ENCODE data around the gene BACE1-AS.

Gene BACE1-AS

DNA sequence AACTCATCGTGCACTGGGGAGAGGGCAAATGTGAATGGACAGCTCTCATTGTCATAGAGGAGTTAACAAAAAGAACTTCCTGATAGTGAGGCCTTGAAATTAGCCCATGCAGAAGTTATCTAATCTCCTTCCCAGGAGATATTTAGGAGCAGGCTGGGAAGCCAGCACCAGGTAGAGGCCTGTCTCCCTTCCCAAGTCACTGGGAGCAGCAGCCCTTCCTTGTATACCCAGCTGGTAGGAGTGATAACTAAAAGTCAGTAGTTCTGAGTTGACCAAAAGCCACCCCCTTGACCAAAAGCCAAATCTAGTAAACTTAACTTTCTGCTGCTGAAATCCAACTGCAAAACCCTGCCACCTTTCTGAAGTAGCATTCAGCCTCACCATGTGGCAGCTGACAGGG is 1.4 kb upstream of the BACE1-AS start:
- DNase-seq (ENCODE audit: low read depth in 2 of 3, low spot score in 2 of 3) = no peak

DNA sequence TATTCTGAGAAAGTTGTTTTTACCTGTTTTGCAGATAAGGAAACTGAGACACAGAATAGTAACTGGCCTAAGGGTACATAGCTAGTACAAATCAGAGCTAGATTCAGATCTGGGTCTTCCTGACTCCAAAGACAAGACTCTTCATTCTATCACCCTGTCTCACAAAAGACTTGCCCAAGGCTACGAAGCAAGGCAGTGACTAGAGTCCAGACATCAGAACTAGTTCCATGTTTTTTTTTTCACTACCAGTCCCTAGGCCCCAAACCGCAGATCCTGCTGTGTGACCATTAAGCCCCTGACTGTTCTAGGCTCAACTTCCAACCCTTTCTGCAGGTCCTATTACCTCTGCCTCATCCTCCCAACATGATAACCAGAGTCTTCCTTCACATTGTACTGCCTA is 1.5 kb downstream of the BACE1-AS start:
- no peak for DNase-seq (ENCODE audit: low read depth in 2 of 3, low spot score in 2 of 3)

DNA sequence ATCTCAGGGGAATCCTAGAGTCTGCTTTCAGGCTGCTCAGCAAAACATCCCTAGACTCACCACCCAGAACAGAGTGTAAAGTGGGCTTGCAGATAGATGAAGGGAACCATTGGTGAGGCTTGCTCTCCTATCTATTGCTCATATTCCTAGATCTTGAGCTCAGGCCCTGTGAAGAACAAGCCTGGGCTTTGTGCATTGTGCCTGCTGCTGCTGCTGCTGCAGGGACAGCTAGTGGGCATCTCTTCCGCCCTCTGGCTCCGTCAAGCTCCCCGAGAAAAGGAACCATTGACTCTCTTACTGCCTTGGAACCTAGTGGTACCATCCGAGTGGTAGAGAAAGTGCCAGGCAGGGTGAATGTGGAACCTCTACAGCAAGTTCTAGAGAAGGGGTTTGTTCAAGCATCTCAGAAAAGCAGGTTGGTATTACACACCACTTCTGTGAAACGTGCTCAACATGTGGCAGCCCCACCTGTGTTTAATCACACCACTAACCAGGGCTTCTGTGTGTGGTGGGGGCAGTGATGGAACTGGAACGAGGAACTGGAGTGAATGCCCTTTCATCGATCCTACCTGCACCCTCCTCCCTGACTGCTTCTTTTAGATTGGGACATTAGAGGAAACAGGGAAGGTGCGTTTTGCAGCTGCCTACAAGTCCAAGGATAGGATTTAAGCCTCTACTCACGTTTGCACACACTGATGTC is 4.4 kb downstream of the BACE1-AS start:
- DNase-seq (ENCODE audit: low read depth in 2 of 3, low spot score in 2 of 3) = no peak

DNA sequence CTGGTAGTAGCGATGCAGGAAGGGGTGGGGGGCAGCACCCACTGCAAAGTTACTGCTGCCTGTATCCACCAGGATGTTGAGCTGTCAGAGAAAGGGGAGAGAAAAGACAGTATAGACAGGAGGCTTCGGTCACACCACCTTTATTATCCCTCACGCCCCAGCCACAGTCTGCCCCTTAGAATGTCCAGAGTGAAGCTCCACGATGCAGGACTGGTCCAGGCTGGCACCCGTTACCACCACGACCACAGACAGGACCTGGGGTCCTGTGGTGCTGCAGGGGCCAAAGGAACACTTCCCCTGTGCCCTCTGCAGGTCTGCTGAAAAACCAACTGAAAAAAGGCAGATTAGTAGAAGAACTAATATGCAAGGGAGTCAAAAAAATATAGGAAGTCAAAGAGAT is 5.7 kb downstream of the BACE1-AS start:
- DNase-seq (ENCODE audit: low read depth in 2 of 3, low spot score in 2 of 3) = no peak

DNA sequence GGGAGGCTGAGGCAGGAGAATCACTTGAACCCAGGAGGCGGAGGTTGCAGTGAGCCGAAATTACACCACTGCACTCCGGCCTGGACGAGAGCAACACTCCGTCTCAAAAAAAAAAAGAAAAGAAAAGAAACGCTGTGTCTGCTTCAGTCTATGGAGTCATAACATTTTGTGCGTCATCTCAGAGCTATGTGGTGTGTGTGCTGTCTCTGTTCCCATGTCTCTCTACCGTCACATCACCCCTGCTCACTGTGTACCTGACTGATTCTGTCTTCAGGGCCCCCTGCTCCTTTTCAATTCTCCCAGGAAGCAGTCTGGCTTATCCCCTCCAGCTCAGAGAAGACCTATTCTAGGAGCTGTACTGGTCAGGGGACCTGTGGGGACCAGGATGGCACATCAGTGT is 7.0 kb downstream of the BACE1-AS start:
- DNase-seq (ENCODE audit: low read depth in 2 of 3, low spot score in 2 of 3) = no peak

DNA sequence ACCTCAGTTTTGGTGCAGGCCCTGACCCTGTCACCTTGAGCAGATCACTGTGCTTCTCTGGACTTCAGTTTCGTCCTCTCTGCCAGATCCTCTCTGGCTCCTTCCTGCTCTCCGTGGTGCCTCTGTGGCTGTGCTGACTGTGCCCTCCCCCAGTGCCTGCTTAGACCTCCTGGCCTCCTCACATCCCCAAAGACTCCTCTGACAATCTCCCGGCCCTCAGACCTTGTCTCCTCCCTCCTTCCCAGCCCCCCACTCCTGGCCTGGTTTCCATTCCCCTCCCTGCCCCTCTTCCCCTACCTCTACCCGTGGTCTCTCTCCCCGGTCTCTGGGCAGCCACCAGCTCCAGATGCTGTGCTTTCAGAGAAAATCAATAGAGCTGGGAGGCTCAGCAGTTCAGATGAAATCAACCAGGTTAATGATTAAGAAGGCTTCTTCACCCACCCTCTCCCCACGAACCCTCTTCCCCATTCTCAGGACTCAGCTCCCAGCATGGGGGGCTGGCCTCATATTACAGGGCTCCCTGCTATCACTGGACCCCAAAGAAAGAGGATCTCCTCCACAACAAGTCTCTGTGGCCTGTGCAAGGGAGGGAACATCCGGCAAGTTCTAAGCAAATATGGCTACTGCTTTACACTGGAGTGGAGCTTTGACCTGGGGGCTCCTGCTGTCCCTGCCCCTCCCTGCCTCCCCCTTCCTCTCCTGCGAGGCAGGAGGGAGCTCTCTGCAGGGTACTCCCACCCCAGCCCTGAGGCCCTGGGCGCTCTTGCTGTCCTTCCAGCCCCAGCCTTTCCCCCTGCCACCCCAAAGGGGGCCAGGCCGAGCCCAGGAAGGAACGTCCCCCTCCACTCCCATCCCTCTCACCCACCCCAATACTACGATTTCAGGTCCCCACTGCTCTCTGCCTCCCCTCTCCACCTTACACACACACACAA is 8.5 kb downstream of the BACE1-AS start:
- DNase-seq (ENCODE audit: low read depth in 2 of 3, low spot score in 2 of 3) = no peak

DNA sequence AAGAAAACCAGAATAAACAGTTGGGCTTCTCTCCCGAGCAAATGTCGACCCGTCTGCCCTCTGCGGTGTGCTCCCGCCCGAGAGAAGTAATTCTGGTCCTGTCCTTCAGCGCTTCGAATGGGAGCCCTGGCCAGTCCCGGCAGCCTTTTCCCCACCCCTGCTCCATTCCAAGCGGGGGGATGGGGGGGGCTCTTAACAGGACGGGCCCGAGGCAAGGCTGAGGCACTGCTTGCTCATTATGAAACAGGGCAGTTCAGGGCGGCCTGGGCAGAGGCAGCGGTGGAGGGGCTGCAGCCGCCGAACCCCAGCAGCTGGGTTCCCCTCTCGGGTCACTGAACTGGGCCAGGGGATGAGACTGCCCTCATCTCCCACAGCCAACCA is 9.1 kb downstream of the BACE1-AS start:
- no peak for DNase-seq (ENCODE audit: low read depth in 2 of 3, low spot score in 2 of 3)

DNA sequence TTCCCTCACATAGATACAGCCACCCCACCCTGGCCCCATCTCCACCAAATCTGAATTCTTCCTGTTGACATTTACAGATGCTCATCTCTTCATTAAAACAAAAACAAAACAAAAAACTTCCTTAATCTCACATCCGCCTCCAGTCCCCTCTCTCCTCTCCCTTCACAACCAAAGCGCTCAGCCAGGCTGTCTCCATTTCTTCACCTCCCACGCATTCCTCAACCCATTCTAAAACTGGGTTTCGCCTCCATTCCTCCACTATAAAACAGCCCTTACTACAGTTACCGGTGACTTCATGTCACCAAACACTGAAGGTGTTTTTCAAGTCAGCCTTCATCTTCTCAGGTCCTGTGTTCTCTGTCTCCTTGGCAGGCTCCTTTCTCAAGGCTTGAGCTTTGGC is 9.6 kb downstream of the BACE1-AS start:
- DNase-seq (ENCODE audit: low read depth in 2 of 3, low spot score in 2 of 3) = no peak

DNA sequence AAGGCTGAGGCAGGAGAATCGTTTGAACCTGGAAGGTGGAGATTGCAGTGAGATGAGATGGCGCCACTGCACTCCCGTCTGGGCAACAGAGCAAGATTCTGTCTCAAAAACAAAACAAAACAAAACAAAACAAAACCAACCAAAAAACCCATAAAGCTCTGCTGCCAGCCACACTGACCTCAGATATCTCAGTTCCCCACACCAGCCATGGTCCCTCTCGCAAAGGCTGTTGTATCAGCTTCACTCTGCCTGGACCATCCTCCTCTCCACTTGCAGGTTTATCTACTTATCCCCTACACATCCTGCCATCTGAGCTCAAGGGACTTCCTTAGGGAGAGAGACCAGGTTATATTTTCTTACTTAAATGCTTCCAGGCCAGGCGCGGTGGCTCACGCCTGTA is 11.1 kb downstream of the BACE1-AS start:
- no peak for DNase-seq (ENCODE audit: low read depth in 2 of 3, low spot score in 2 of 3)

DNA sequence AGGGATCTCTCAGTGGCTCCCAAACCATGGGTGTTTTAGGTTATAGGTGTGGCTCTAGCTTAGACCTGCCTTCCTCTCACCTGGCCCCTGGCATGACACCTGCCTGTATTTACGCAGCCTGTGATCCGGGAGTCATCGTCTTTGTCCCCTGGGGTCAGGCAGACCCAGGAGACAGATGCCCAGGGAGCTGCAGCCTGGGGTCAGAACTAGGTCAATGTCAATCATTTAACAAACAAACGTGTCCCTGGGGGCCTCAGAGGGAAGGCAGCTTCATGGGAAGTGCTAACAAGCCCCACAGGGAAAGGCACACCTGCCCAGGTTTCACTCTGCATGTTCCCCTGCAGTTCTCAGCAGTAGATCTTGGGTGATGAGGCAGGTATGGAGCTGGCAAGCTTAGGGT is 12.0 kb downstream of the BACE1-AS start:
- DNase-seq (ENCODE audit: low read depth in 2 of 3, low spot score in 2 of 3) = no peak

DNA sequence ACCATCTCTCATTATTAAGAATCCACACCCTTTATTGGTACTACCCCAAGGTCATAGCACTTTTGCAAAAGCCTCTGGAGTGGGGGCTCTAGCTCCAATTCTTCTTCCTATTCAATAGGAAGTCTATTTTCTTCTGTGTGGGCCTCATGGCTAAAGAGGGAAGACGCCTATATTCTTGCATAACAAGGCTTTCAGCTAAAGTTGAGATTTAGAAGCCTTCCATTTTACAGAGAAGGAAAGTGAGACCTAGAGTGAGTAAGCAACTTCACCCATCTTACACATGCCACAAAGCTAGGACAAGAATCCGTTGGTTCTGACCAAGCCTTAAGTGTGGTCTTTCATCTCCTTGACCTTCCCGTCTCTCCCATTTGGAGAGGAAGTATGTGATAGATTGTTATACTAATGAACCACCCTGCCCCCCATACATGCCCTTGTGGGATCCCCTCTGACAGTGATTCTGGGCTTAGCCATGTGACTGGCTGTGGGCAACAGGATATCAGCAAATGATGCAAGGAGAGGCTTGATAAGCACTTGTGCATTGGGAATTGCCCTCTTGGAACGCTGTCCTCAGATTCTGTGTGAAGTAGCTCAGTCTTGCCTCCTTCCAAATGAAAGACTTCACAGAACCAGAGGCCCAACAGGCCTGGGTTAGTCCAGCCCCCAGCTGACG is 12.6 kb downstream of the BACE1-AS start:
- no peak for DNase-seq (ENCODE audit: low read depth in 2 of 3, low spot score in 2 of 3)

DNA sequence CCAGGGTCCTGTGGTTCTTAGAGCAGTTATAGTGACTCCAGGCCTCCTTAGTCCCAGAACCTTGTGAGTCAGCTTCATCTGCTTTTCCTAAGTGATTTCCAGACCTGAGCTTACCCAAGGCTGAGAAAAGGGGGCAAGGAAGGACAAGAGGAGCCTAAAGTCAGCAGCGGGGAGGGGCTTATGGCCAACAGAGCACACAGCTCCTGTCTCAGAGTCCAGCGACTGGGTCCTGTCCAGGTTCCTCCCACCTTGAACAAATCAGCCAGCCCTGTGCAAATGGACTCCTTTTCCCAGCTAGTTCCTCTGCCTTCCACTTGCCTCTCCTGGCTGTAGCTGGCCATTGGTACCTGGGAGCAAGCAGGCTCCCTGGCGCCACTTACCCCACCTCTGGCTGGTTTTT is 14.0 kb downstream of the BACE1-AS start:
- DNase-seq (ENCODE audit: low read depth in 2 of 3, low spot score in 2 of 3) = no peak

DNA sequence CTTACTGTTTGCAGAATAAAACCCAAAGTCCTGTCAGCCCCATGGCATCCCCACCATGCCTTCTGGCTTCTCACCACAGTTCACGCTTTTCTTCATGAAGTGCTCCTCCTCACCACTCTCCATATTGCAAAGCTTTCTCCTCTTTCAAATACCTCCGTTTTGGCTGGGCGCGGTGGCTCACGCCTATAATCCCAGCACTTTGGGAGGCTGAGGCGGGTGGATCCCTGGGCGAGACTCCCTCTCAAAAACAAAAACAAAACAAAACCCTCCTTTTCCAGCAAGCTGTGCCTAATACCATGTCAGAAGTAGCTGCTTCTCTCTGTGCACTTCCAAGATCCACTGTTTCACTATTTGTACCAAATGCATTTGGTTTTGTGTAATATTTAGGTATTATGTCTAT is 18.2 kb downstream of the BACE1-AS start:
- no peak for DNase-seq (ENCODE audit: low read depth in 2 of 3, low spot score in 2 of 3)

DNA sequence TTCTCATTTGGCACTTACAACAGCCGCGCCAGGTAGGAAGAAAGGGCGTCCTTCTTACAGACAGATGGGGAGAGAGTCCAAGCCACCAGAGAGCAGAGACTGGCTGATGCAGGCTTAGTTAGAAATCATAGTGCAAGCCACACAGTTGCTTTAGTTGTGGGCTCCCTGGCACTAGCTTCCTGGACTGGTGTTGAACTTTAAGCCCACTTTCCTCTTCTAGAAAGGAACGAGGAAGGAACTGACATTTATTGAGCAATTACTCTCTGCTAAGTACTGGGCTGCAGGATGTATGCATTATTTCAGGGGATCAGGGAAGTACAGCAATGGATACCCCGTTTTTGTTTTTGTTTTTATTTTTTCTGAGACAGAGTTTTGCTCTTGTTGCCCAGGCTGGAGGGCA is 21.9 kb downstream of the BACE1-AS start:
- DNase-seq (ENCODE audit: low read depth in 2 of 3, low spot score in 2 of 3) = no peak

DNA sequence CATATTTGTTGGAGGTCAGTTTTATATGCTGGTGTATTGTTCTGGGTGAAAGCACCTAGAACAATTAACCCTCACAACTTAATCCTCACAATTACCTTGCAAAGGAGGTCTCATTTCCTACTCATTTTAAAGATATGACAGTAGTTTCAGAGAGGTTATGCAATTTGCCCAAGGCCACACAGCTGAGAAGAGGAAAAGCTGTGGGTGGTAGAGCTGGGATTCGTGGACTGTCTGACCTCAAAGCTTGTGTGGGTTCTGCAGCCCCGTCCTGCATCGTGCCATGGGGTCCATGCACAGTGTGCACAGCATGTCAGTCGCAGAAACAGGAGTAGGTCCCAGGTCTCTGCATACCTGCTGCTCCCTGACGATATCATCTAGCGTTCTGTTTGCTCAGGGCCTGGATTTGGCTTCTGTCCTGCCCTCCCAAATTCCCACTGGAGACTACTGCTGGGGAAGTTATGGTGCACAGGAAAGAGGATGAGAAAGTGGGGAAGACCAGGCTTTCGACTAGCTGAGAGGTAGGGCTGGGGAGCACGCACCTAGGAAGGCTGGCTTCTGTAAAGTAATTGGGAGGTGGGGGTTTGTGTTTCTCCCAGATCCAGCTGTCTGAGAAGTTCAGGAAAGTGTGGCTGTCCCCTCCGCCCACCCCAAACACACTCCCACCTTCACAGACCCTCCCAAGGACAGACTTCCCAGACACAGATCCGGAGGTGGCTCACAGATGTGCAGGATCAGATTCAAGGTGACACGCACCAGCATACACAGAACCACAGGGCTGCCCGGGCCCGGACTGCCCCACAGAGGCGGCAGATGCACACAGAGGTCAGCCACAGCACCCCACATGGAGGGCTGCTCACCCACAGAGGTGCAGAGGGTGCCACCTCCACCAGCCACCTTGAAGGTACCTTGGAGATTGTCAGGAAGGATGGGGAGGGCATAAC is 23.0 kb downstream of the BACE1-AS start:
- DNase-seq (ENCODE audit: low read depth in 2 of 3, low spot score in 2 of 3) = no peak

DNA sequence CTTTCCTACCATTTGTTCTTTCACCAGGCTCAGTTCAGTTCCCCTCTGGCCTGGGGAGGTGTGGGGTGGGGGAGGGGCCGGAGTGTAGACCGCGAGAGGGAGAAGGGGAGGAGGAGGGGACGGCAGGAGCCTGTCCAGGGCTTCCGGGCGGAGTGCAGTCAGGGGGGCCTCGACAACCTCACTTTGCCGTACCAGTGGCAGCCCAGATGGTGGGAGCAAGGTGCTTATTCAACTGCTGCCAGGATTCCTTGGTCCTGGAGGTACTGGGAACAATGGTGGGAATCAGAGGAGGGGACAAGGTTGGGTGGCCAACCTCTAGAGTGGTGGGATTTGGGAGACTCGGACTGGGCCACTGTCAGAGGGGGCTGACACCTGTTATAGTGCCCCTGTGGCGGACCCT is 23.7 kb downstream of the BACE1-AS start:
- DNase-seq (ENCODE audit: low read depth in 2 of 3, low spot score in 2 of 3) = no peak

DNA sequence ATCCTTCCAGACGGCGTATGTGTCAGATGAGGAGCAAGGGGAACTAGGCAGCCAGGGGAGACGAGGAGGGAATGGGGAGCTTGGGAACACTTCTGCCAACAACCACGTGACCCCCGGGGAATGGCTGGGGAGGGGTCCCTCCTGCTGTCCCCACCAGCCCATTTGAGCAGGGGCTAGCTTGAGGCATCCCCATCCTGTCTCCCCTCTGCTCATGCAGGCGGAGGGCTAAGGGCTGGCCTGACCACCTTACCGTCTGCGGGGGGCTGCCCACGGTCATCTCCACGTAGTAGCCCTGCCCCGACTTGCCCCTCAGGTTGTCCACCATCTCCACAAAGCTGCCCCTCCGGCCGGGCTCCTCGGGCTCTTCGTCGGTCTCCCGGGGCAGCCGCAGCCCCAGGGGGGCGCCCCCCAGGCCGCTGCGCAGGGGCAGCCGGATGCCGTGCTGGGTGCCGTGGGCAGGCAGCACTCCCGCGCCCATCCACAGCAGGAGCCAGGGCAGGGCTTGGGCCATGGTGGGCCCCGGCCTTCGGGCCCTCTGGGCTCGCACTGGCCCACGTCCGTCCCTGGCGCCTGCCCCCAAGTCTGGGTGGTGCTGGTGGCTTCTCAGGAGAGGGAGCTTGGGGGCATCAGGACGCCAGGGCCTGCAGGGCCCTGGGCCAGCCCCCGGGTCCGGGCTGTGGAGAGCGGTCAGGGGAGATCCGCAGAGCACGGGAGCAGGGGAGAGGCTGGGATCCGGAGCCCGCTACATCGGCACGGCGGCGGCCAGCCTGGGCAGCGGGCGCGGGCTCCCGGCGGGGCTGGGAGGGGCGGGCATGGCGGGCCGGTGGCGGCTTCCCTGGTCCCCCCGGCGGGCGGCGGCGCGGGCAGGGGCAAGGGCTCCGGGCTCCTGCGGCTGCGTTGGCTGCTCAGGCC is 24.4 kb downstream of the BACE1-AS start:
- peak in 1 of 3 experiments; percentile 7 for DNase-seq (ENCODE audit: low read depth in 2 of 3, low spot score in 2 of 3)

DNA sequence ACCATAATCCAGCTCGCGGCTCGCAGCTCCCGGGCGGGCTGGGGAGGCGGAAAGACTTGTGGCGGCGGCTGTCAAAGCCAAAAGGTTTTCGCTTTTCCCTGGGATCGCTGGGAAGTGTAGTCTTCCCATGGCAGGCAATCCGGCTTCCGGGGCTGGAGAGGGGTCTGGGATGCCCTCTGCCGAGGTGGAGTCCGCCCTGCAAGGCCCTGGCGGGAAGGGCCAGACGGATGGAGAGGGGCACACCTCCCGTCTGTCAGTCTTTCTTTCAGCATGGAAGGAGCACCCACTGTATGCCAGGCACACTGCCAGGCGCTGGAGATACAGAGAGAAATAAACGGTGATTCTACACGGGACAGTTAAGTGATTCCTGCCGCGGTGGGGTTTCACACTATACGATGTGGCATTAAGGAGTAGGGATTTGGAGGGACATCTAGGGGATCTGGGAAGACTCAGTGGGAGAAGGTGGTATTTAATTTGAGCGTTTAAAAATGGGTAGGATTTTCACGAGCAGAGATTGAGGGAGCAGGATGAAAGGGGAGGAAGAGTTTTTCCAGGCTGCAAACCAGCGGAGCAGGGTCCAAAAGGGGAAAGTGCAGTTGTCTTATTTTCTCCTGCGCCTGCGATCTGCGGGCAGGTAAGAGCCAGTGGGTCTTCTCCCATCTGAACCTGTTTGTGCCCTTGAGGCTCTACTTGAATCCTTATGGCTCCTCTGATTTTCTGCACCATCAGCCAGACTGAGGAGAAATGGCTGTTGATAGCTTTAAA is 25.2 kb downstream of the BACE1-AS start, which contains the start of gene BACE1:
Gene BACE1 (minus strand): TSS at position 60 of the 765 bp plus-strand sequence. CDS start 461 bp downstream, outside the sequence.
- DNase-seq (ENCODE audit: low read depth in 2 of 3, low spot score in 2 of 3) = peak in 2 of 3 experiments; percentile 13 to 18

DNA sequence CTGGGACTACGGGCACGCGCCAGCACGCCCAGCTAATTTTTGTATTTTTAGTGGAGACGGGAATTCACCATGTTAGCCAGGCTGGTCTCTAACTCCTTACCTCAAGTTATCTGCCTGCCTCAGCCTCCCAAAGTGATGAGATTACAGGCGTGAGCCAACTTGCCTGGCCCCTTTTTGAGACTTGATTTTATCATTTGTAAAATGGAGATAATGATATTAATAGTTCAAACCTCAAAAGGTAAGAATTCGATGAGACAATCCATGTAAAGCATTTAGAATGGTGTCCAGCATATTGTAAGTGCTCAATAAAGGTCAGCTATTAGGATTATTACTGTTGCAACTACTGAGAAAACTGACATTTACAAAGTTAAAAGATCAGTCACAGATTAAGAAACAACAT is 27.6 kb downstream of the BACE1-AS start:
- DNase-seq (ENCODE audit: low read depth in 2 of 3, low spot score in 2 of 3) = no peak
